Adrenal gland (tissue), 5 donors: Measurements from ENCODE around the gene ARHGAP26.

Source experiments
- CTCF ChIP-seq, 6 experiments: fragments of 450-650 bp in 4 of 6; fragments of 200-600 bp in 2 of 6; sonication (generic) in 1 of 6; IDR thresholded peaks; 1 replicate in 5 of 6; 2 replicates in 1 of 6; pipeline versions ENCODE4 v1.5.1 to v1.8.0; 2016 to 2021; ENCODE audit warnings: antibody characterized with exemption in 6 of 6, mild to moderate bottlenecking in 2 of 6, moderate library complexity in 1 of 6
- POLR2A ChIP-seq, 2 donors: fragments of 450-650 bp; IDR thresholded peaks; one replicate each; pipeline ENCODE4 v1.6.1; 2017; ENCODE audit warnings: antibody characterized with exemption in 2 of 2, mild to moderate bottlenecking in 2 of 2, moderate library complexity in 1 of 2
- donor health status: DM: no; HTN: no; CAD: no.

- TF ChIP-seq CTCF (IDR thresholded peaks at IDR 0.05) (no peak), POLR2A (IDR thresholded peaks at IDR 0.05) (no peak)
These were observed 169.7 kb downstream of the ARHGAP26 start for GRCh38 chr5:142939884-142940283.
